CD4-positive, alpha-beta T cell treated with Interleukin-2 at 100 ng/mL for 4 hours (primary cell): ENCODE measurements around the gene C6orf47.

ENCODE experiments used
- DNase-seq: peaks from one replicate; pipeline ENCODE4 v3.0.0-alpha.2; 2020; ENCODE audit warnings: low spot score

The C6orf47 gene

GRCh38 chr6:31636698-31637596 lies 23.6 kb downstream of the C6orf47 start:
- no peak for DNase-seq

DNA sequence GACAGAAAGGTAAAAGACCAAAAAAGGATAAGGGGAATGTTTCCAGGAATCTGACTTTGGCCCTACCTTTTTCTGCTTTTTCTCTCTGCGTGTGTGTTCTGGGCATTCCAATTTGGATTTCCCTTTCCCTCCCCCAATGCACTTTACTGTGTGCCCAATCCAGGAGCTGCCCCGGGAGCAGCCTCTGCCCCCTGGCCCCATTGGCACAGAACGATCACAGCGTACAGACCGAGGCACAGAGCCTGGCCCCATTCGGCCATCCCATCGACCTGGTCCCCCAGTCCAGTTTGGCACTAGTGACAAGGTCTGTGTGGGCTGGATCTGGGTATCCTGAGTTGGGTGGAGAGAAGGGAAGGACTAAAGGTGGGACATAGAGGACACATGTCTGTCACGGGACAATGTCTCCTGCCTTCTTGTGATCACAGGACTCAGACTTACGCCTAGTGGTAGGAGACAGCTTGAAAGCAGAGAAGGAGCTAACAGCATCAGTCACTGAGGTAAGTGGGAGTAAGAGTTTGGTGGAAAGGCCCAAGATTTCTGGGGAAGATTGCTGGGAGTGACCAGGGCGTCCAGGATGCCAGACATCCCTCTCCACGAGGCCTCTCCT lies 25.5 kb downstream of the C6orf47 start:
- DNase-seq, result no peak

GRCh38 chr6:31634131-31634530 lies 26.4 kb downstream of the C6orf47 start:
- no peak for DNase-seq

GRCh38 chr6:31633447-31633846 lies 27.1 kb downstream of the C6orf47 start:
- no peak for DNase-seq

DNA sequence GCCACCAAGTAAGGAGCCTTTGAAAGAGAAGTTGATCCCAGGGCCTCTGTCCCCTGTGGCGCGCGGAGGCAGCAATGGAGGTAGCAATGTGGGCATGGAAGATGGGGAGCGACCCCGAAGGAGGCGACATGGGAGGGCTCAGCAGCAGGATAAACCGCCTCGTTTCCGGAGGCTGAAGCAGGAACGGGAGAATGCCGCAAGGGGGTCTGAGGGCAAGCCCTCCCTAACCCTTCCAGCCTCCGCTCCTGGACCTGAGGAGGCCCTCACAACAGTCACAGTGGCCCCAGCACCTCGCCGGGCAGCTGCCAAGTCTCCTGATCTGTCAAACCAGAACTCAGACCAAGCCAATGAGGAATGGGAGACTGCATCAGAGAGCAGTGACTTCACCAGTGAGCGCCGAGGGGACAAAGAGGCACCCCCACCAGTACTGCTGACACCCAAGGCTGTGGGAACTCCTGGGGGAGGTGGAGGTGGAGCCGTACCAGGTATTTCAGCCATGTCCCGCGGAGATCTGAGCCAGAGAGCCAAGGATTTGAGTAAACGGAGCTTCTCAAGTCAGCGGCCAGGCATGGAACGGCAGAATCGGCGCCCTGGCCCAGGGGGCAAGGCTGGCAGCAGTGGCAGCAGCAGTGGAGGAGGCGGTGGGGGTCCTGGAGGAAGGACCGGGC lies 28.2 kb downstream of the C6orf47 start:
- DNase-seq, result no peak

GRCh38 chr6:31631681-31632278 lies 28.8 kb downstream of the C6orf47 start:
- no peak for DNase-seq

DNA sequence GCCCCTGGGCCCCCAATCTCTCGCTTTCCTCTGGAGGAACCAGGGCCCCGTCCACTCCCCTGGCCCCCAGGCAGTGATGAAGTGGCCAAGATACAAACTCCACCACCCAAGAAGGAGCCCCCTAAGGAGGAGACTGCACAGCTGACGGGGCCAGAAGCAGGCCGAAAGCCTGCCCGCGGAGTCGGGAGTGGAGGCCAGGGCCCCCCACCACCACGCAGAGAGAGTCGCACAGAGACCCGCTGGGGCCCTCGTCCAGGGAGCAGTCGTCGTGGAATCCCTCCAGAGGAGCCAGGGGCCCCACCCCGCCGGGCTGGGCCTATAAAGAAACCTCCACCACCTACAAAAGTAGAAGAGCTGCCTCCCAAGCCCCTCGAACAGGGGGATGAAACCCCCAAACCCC lies 29.4 kb downstream of the C6orf47 start:
- no peak for DNase-seq

DNA sequence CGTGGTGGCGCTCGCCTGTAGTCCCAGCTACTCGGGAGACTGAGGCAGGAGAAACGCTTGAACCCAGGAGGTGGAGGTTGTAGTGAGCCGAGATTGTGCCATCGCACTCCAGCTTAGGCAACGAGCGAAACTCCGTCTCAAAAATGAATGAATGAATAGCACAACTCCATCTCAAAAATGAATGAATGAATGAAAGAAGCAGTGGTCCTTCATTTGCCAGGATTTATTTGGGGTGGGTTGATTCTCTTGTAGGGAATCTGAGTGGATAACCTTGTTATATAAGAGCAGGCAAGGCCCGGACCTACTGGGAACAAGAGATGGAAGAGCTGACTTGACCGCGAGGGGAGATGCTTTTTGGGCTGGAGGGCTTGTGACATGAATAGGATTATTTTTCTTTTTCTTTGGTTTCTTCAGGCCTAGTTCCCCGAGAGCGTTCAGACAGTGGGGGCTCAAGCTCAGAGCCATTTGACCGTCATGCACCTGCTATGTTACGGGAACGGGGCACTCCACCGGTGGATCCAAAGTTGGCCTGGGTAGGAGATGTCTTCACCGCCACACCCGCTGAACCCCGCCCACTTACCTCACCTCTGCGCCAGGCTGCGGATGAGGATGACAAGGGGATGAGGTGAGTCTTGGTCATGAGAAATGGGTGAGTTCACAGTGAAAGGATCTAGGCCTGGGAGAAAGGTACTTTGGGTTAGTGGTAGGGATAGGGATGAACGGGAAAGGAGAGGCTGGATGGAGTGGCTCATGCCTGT lies 30.2 kb downstream of the C6orf47 start:
- no peak for DNase-seq

DNA sequence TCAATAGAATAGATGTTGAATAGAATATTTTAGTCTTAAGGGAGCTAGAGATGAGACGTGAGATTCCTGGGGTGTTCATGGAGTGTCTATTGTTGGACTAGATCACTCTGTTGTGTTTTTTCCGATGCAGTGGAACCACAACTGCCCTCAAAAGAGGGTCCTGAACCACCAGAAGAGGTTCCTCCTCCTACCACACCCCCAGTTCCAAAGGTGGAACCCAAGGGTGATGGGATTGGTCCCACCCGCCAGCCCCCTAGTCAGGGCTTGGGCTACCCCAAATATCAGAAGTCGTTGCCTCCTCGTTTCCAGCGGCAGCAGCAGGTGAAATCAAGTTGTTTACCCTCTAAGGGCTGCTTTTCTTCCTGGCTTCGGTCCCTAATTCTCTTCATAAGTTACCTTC lies 31.6 kb downstream of the C6orf47 start:
- DNase-seq, result no peak

GRCh38 chr6:31627690-31628287 lies 32.8 kb downstream of the C6orf47 start:
- DNase-seq, result no peak

GRCh38 chr6:31626952-31627351 lies 33.6 kb downstream of the C6orf47 start:
- no peak for DNase-seq

DNA sequence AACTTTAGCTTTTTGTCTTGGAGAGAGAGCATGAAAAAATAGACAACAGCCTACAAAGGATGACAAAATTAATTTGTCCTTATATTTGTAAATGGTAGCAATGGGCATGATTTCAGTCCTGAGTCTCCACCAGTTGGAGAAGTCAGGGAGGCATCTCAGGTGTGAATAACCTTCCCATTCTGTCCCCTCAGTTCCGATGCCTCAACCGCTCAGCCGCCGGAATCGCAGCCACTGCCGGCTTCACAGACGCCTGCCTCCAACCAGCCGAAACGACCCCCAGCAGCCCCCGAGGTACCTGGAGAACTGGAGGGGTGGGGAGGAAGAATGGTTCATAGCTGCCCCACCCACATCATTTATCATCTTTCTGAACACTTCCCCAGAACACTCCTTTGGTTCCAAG lies 36.5 kb downstream of the C6orf47 start:
- DNase-seq, result no peak

DNA sequence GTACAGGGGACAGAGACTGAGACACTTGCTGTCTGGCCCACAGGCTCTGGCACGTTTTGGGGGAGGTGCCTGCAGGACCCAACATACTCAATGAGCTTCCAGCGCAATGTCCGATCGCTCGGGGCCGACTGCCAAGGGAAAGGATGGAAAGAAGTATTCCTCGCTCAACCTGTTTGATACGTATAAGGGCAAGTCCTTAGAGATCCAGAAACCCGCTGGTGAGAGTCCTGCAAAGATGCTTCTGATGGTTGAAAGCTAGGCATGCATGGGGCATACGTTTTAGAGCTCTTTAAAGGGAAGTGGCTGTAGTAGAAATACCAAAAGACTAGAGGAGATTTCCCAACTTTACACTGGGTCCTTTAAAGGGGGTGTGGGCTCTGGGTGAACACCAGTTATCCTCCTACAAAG lies 37.9 kb downstream of the C6orf47 start:
- no peak for DNase-seq

DNA sequence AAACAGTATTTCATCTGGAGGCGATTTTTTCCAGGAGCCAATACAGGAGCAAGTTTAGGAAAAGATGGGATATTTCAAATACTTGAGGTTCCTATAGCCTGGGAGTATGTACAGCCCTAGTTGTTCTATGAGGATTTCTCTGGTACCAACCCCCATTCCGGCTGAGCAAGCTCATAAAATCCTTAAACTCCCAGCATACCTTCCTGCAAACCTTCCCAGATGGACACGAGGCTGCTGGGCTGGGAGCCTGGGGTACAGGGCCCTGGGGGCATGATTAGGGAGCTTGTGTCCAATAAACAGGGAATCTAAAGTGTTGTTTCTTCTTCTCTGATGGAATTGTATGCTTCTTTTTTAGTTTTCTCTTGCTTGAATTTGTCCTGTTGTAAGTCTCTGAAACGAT lies 38.6 kb downstream of the C6orf47 start:
- no peak for DNase-seq

DNA sequence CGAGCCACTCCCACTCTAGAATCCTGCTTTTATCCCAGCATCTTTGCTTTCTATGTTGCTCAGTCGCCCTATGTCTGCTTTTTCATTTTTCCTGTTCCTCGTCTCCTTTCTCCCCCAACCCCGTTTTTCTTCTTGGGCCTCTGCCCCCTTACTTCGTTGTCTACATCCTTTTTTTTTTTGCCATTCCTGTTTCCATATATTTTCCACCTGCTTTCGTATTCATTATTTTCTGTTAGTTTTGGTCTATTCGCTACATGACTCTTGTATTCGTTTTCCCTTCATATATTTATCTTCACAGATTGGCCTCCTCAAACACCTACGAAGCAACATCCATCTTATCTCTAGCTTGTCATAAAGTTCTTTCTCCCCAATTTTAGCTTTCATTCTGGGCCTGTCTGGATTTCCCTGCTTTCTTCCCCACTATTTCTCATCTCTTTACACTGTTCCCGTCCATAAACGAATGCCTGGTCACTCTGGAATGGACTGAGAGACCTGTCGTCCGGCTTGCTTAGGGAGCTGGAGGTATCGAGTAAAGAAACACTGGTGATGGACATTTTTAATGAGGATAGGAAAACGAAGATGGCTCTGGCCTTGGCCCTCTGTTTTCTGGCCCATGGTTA lies 39.1 kb downstream of the C6orf47 start:
- DNase-seq, result no peak

DNA sequence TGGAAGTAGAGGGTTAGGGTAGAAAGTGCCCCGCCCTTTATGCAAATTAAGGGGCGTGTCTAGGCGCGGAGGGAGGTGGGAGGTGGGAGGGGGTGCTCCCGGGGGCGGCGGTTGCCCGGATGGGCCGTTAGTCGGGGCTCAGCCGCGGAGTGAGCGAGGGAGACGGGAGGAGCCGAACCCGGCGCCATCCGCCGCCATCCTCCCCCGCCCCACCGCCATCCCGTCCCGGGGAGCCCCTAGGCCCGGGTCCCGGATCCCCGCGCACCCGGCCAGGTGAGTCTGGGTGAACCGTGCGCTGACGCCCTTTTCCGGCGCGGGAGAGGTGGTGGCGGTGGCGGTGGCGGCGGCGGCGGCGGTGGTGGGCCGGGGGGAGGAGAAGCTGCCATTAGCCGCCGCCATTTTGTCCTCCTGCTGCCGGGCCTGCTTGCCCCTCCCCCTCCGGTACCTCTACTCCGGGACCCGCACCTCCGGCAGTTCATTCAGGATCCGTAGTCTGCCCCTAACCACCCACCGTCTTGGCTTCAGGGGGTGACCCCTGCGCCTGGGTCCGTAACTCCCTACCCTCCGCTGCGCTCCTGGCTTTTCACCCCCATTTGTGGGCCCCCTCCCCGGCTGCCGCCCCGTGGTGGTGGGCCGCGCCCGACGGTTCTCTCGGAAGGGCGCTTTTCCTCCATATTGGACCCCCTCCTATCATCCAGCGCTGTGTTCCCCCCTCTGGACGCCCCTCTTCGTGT lies 39.8 kb downstream of the C6orf47 start, which contains the start of gene PRRC2A:
Gene PRRC2A (plus strand): TSS at position 130 of the 734 bp plus-strand sequence. CDS start 2,075 bp downstream, outside the sequence.
- no peak for DNase-seq

- peak; percentile 98 for DNase-seq
Measured at GRCh38 chr6:31619805-31620585, 40.6 kb downstream of the C6orf47 start.

- DNase-seq, result no peak
Measured at GRCh38 chr6:31617010-31617409, 43.6 kb downstream of the C6orf47 start.

DNA sequence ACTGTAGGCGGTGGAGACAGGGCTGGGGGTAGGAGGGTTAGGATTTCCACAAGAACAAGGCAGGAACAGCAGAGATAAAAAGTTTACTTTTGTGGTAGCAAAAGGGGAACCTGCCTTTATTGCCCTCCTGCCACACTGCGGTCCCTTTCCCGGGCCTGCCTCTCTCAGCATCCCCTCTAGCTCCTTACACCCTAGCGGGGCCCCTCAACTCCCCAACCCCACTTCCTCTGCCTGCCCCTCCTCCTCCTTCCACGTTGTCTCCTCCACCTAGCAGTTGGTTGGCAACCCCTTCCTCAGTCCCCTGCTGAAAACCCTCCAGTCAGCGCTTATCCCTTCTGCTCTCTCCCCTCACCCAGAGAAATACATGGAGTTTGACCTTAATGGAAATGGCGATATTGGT lies 44.8 kb downstream of the C6orf47 start:
- no peak for DNase-seq
